Liver (tissue), 9 donors: ENCODE results near the gene CELA1. TPM values are rescaled to one million over a fixed set of nuclear protein-coding genes. Genes with fewer than 3 reads are reported as not detected.
"Not testable (repeated sequence)": the region's sequence is repeated elsewhere in the genome, so short reads cannot be mapped to it uniquely, and the experiment has no call there.

Experiments used
- DNase-seq: peaks from one replicate; pipeline ENCODE4 v3.0.0-alpha.2; 2017; ENCODE audit warnings: low spot score
- H3K27ac ChIP-seq, 2 donors: one replicate each; pipeline ENCODE4 v1.7.0; 2013; ENCODE audit warnings: inconsistent platforms in 2 of 2, low read length in 2 of 2, control low read depth in 1 of 2, low read depth in 1 of 2, mild to moderate bottlenecking in 1 of 2
- H3K27me3 ChIP-seq, 4 donors: one replicate each; pipeline versions ENCODE4 v1.6.1 to v1.7.0; 2013; ENCODE audit warnings: low read length in 3 of 4, inconsistent platforms in 1 of 4, mild to moderate bottlenecking in 1 of 4, moderate library complexity in 1 of 4; ENCODE audit not compliant: control insufficient read depth in 4 of 4, insufficient read depth in 4 of 4
- H3K36me3 ChIP-seq, 4 donors: one replicate each; pipeline versions ENCODE4 v1.6.1 to v1.7.0; 2013; ENCODE audit warnings: low read length in 3 of 4, mild to moderate bottlenecking in 3 of 4, low read depth in 1 of 4, moderate library complexity in 1 of 4; ENCODE audit not compliant: control insufficient read depth in 4 of 4, insufficient read depth in 3 of 4
- H3K4me1 ChIP-seq, 4 donors: one replicate each; pipeline versions ENCODE4 v1.6.1 to v1.7.0; 2013; ENCODE audit warnings: low read length in 3 of 4, mild to moderate bottlenecking in 3 of 4, moderate library complexity in 1 of 4; ENCODE audit not compliant: control insufficient read depth in 4 of 4, insufficient read depth in 4 of 4
- H3K4me3 ChIP-seq, 3 donors: one replicate each; pipeline versions ENCODE4 v1.6.1 to v1.7.0; 2013; ENCODE audit warnings: low read length in 3 of 3, control low read depth in 1 of 3, low read depth in 1 of 3, mild to moderate bottlenecking in 1 of 3
- H3K9ac ChIP-seq, 2 donors: one replicate each; pipeline ENCODE4 v1.7.0; 2013; ENCODE audit warnings: low read length in 2 of 2, mild to moderate bottlenecking in 2 of 2, moderate library complexity in 2 of 2, control low read depth in 1 of 2, low read depth in 1 of 2
- H3K9me3 ChIP-seq, 4 donors: one replicate each; pipeline versions ENCODE4 v1.6.1 to v1.7.0; 2013; ENCODE audit warnings: low read length in 3 of 4; ENCODE audit not compliant: control insufficient read depth in 4 of 4
- FOXA1 ChIP-seq: IDR thresholded peaks from 2 replicates; pipeline ENCODE4 v1.6.1; 2016; ENCODE audit warnings: antibody characterized with exemption
- GABPA ChIP-seq, 2 donors: IDR thresholded peaks in 1 of 2; conservative IDR thresholded peaks in 1 of 2; 2 replicates each; pipeline ENCODE4 v1.6.1; 2016; ENCODE audit warnings: antibody characterized with exemption in 2 of 2, mild to moderate bottlenecking in 1 of 2, moderate library complexity in 1 of 2
- HNF4A ChIP-seq, 2 donors: conservative IDR thresholded peaks; 2 replicates each; pipeline ENCODE4 v1.6.1; 2016; ENCODE audit warnings: antibody characterized with exemption in 2 of 2, mild to moderate bottlenecking in 2 of 2
- NR2F2 ChIP-seq: IDR thresholded peaks from 2 replicates; pipeline ENCODE4 v1.6.1; 2016; ENCODE audit warnings: antibody characterized with exemption
- REST ChIP-seq: IDR thresholded peaks from 2 replicates; pipeline ENCODE4 v1.6.1; 2016; ENCODE audit warnings: antibody characterized with exemption, mild to moderate bottlenecking
- RXRA ChIP-seq, 2 donors: IDR thresholded peaks; 2 replicates each; pipeline ENCODE4 v1.6.1; 2017 to 2018; ENCODE audit warnings: antibody characterized with exemption in 2 of 2, mild to moderate bottlenecking in 1 of 2
- SP1 ChIP-seq: IDR thresholded peaks from 2 replicates; pipeline ENCODE4 v1.6.1; 2018; ENCODE audit warnings: antibody characterized with exemption, mild to moderate bottlenecking
- TAF1 ChIP-seq: conservative IDR thresholded peaks from 2 replicates; pipeline ENCODE4 v1.6.1; 2016; ENCODE audit warnings: antibody characterized with exemption, mild to moderate bottlenecking
- YY1 ChIP-seq: IDR thresholded peaks from 2 replicates; pipeline ENCODE4 v1.6.1; 2016; ENCODE audit warnings: antibody characterized with exemption, mild to moderate bottlenecking
- WGBS: extraction: QIAGEN DNeasy Blood & Tissue Kit; methylation state at CpG from one replicate; pipeline ENCODE4 v1.1.7; 2013; 5-methylcytosine and 5-hydroxymethylcytosine counted together
- polyA plus RNA-seq, 2 donors: library from polyadenylated mRNA; stranded (reverse) in 1 of 2; unstranded in 1 of 2; fragments of 200-250 nt in 1 of 2; fragments of >200 nt in 1 of 2; fragmentation: Nextera tagmentation in 1 of 2; extraction: Ambion mirVana in 1 of 2; gene quantifications; one replicate each; pipeline versions ENCODE4 v1.2.1 to v1.2.3, GENCODE V29; 2013 to 2015
- total RNA-seq, 2 donors: library from RNA; depleted of rRNA; stranded (reverse); fragments of >200 nt; gene quantifications; one replicate each; pipeline ENCODE4 v1.2.3, GENCODE V29; 2014
- TF ChIP-seq, protein P1 (sequence below): IDR thresholded peaks from 2 replicates; pipeline ENCODE4 v1.6.1; 2016; ENCODE audit warnings: antibody characterized with exemption
- TF ChIP-seq, protein P2 (sequence below): IDR thresholded peaks from 2 replicates; pipeline ENCODE4 v1.6.1; 2016; ENCODE audit warnings: antibody characterized with exemption
- donor health status: healthy.
- donor health status: healthy.
- donor health status: healthy.
- donor health status: healthy.
- donor health status: healthy.

The CELA1 gene
- total and polyA plus RNA-seq, 4 donors, result not detected

DNA sequence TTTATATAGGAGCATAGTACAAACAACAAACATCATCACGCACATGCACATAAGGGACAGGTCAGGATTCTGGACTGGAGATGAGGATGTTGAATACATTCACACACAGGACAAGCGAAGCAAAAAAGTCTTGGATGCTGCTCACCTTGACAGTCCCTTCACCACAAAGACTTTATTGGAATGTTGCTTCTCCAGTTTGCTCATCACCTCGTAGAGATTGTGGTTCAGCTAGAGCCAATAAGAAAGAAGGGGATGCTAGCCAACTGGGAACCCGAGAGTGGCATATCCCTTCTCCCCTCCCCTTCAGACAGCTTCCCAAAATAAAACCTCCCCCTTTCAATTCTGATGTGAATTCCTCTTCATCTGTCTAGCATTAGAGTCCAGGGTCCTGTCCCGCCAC is 50.8 kb downstream of the CELA1 start:
- Histone ChIP-seq H3K27ac (no peak overlapping the region), H3K9me3 (no peaks in the 10 kb centered on the region), H3K4me1 (no peaks in the 10 kb centered on the region), H3K36me3 (no peaks in the 10 kb centered on the region), H3K9ac (no peak overlapping the region), H3K27me3 (no peaks in the 10 kb centered on the region), H3K4me3 (no peak overlapping the region)
- no peak for DNase-seq
- TF ChIP-seq REST (no peak), GABPA (IDR thresholded peaks at IDR 0.05 in 1 of 2, conservative IDR thresholded peaks at IDR 0.05 in 1 of 2) (no peak), RXRA (IDR thresholded peaks at IDR 0.05) (no peak), FOXA1 (no peak), YY1 (no peak), TAF1 (no peak)
- TF ChIP-seq, protein P1, sequence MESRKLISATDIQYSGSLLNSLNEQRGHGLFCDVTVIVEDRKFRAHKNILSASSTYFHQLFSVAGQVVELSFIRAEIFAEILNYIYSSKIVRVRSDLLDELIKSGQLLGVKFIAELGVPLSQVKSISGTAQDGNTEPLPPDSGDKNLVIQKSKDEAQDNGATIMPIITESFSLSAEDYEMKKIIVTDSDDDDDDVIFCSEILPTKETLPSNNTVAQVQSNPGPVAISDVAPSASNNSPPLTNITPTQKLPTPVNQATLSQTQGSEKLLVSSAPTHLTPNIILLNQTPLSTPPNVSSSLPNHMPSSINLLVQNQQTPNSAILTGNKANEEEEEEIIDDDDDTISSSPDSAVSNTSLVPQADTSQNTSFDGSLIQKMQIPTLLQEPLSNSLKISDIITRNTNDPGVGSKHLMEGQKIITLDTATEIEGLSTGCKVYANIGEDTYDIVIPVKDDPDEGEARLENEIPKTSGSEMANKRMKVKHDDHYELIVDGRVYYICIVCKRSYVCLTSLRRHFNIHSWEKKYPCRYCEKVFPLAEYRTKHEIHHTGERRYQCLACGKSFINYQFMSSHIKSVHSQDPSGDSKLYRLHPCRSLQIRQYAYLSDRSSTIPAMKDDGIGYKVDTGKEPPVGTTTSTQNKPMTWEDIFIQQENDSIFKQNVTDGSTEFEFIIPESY, result no peak
- TF ChIP-seq, protein P2, sequence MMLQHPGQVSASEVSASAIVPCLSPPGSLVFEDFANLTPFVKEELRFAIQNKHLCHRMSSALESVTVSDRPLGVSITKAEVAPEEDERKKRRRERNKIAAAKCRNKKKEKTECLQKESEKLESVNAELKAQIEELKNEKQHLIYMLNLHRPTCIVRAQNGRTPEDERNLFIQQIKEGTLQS, result no peak
- 85% methylated on average over 5 of the region's 5 CpGs for whole genome bisulfite sequencing

- H3K9ac ChIP-seq, H3K9me3 ChIP-seq, H3K4me1 ChIP-seq, H3K27me3 ChIP-seq, H3K4me3 ChIP-seq, H3K27ac ChIP-seq, H3K36me3 ChIP-seq, DNase-seq: not testable (repeated sequence)
- 90% methylated on average over 10 of the region's 10 CpGs for WGBS
Measured at GRCh38 chr12:51294097-51294496, 52.4 kb downstream of the CELA1 start.

DNA sequence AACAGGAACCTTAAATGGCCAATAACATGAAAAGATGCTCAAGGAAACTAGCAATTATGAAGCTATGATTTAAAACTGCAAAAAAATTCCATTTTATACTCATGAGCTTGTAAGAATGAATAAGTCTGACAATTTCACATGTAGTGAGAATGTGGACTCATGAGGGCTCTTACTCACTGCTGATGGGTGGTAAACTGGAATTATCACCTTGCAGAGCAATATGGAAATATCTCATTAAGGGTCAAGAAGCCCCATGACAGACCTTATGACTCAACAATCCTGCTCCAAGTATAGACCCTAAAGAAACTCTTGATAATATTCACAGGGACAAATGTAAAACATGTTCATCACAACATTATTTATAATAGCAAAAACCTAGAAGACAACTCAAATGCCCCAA is 52.8 kb downstream of the CELA1 start:
- Histone ChIP-seq H3K9ac (no peak overlapping the region), H3K4me3 (no peak overlapping the region), H3K27me3 (no peaks in the 10 kb centered on the region), H3K4me1 (no peaks in the 10 kb centered on the region), H3K36me3 (no peaks in the 10 kb centered on the region), H3K27ac (no peak overlapping the region), H3K9me3 (no peaks in the 10 kb centered on the region)
- TF ChIP-seq SP1 (no peak), REST (no peak), NR2F2 (no peak), HNF4A (conservative IDR thresholded peaks at IDR 0.05) (no peak), TAF1 (no peak)
- no peak for DNase-seq

DNA sequence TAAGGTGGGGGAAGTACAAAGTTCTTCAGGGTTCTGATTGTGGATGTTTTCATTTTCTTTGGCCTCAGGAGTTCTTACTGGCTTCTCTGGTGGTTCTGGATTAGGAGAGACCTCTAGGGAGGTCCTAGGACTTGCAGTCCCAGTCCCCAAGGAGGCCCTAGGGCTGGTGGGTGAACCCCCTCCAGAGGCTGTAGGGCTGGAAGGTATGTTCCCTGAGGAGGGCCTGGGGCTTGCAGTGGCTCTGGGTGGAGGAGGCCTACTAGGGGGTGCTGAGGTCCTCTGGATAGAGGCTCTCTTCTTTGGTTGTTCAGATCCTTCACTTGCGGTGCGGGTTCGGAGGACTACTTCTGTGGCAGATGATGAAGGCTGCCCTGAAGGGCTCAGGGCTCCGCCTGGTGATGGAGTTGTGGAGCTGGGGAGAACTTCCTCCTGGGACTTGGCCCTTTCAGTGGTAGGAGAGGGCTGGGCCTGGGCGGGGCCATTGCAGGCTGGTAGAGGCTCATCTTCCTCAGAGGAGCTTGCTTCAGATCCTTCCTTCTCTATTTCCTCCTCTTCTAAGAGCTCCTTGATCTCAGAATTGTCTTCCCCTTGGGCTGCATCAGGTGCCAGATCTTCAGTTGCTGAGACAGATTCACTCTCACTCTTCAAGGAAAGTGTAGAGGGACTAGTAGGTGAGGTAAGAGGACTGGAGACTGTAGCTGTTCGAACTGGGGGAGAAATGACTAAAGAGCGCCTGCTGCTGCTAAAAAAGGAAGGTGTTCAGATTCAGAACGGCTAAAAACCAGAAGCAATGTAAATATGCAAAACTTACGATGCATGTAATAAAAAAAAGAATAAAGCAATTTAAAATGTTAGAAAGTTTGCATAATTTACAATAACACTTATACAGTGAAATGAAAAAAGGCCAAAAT is 54.6 kb downstream of the CELA1 start:
- not testable (repeated sequence) for H3K27ac ChIP-seq, DNase-seq, H3K4me3 ChIP-seq, H3K27me3 ChIP-seq, H3K36me3 ChIP-seq, H3K4me1 ChIP-seq, H3K9ac ChIP-seq, H3K9me3 ChIP-seq
- 79% methylated on average over 9 of the region's 9 CpGs for WGBS
